ENCODE measurements around the gene OR2AK2.
"Not testable (repeated sequence)": the region's sequence is repeated elsewhere in the genome, so short reads cannot be mapped to it uniquely, and the experiment has no call there.

Gene OR2AK2

GRCh38 chr1:247964933-247965332 lies at the start of gene OR2AK2:
Gene OR2AK2 (plus strand): TSS chr1:247965233. CDS start chr1:247965377, 144 bp downstream.
- no peak for DNase-seq (ENCODE audit: low spot score)
- no peak for FAIRE-seq

- DNase-seq (ENCODE audit: low spot score) (no peak), FAIRE-seq (no peak)
These were observed 45.1 kb upstream of the OR2AK2 start, which contains the start of gene OR2T8 for GRCh38 chr1:247919952-247920351. Gene OR2T8 (plus strand): TSS chr1:247920252. CDS start chr1:247921018, 766 bp downstream.

- DNase-seq (ENCODE audit: low spot score), result no peak
These were observed 41.1 kb upstream of the OR2AK2 start for GRCh38 chr1:247923941-247924340.

GRCh38 chr1:247924868-247925267 lies 40.2 kb upstream of the OR2AK2 start, which contains the start of gene OR2AJ1:
Gene OR2AJ1 (plus strand): TSS chr1:247924889. CDS start chr1:247933769, 8,880 bp downstream.
- DNase-seq (ENCODE audit: low spot score) (no peak), FAIRE-seq (no peak)

More at GRCh38 chr1:247923941-247924340, 41.1 kb upstream of the OR2AK2 start:
- FAIRE-seq, result no peak

- FAIRE-seq (no peak), DNase-seq (ENCODE audit: low spot score) (no peak)
These were observed 31.0 kb upstream of the OR2AK2 start for GRCh38 chr1:247933989-247934388.

GRCh38 chr1:247935781-247936180 lies 29.3 kb upstream of the OR2AK2 start:
- no peak for FAIRE-seq
- no peak for DNase-seq (ENCODE audit: low spot score)

- DNase-seq (ENCODE audit: low spot score) (no peak), FAIRE-seq (no peak)
These were observed 28.6 kb upstream of the OR2AK2 start for GRCh38 chr1:247936415-247936814.

GRCh38 chr1:247936965-247937734 lies 27.9 kb upstream of the OR2AK2 start:
- peak; percentile 22 for DNase-seq (ENCODE audit: low spot score)
- FAIRE-seq, result not testable (repeated sequence)

GRCh38 chr1:247942624-247943023 lies 22.4 kb upstream of the OR2AK2 start:
- FAIRE-seq (no peak), DNase-seq (ENCODE audit: low spot score) (no peak)

GRCh38 chr1:247948558-247948957 lies 16.5 kb upstream of the OR2AK2 start, which contains the start of gene OR2L8:
Gene OR2L8 (plus strand): TSS chr1:247948858. CDS start chr1:247948858, 0 bp downstream.
- DNase-seq (ENCODE audit: low spot score), result no peak
- FAIRE-seq, result no peak

- DNase-seq (ENCODE audit: low spot score), result no peak
- FAIRE-seq, result no peak
These were observed 11.6 kb upstream of the OR2AK2 start for GRCh38 chr1:247953408-247953807.

- DNase-seq (ENCODE audit: low spot score) (no peak), FAIRE-seq (no peak)
These were observed 3.2 kb upstream of the OR2AK2 start for GRCh38 chr1:247961791-247962190.

GRCh38 chr1:247962911-247963588 lies 2.0 kb upstream of the OR2AK2 start:
- FAIRE-seq, result no peak
- peak; percentile 16 for DNase-seq (ENCODE audit: low spot score)

- no peak for DNase-seq (ENCODE audit: low spot score)
These were observed 1.6 kb downstream of the OR2AK2 start for GRCh38 chr1:247966532-247967204.

GRCh38 chr1:247992986-247993385 lies 28.0 kb downstream of the OR2AK2 start:
- FAIRE-seq (no peak), DNase-seq (ENCODE audit: low spot score) (no peak)

More at GRCh38 chr1:247966532-247967204, 1.6 kb downstream of the OR2AK2 start:
- FAIRE-seq, result no peak

GRCh38 chr1:247998811-247999210 lies 33.8 kb downstream of the OR2AK2 start:
- no peak for FAIRE-seq
- DNase-seq (ENCODE audit: low spot score), result no peak

- no peak for FAIRE-seq
These were observed 35.1 kb downstream of the OR2AK2 start for GRCh38 chr1:248000169-248000568.

GRCh38 chr1:248007778-248008177 lies 42.7 kb downstream of the OR2AK2 start:
- no peak for DNase-seq (ENCODE audit: low spot score)
- no peak for FAIRE-seq

More at GRCh38 chr1:248000169-248000568, 35.1 kb downstream of the OR2AK2 start:
- DNase-seq (ENCODE audit: low spot score), result no peak

GRCh38 chr1:248009681-248010080 lies 44.6 kb downstream of the OR2AK2 start:
- FAIRE-seq, result no peak
- DNase-seq (ENCODE audit: low spot score), result no peak

GRCh38 chr1:248013229-248013710 lies 48.2 kb downstream of the OR2AK2 start, which contains the start of gene OR2L5:
Gene OR2L5 (plus strand): TSS chr1:248013660. CDS start chr1:248021948, 8,288 bp downstream.
- FAIRE-seq, result no peak
- DNase-seq (ENCODE audit: low spot score), result no peak

GRCh38 chr1:248015803-248016202 lies 50.8 kb downstream of the OR2AK2 start:
- no peak for FAIRE-seq
- no peak for DNase-seq (ENCODE audit: low spot score)

Measured in urothelium cell line (cell line).